GM21737 (cell line): ENCODE data around the gene PARM1.

ENCODE experiments used
- ATAC-seq: cut with Tn5 transposase; IDR thresholded peaks from one replicate; pipeline ENCODE4 v1.9.1; 2021; ENCODE audit warnings: mild to moderate bottlenecking, moderate library complexity; ENCODE audit not compliant: unreplicated experiment

The PARM1 gene, protein sequence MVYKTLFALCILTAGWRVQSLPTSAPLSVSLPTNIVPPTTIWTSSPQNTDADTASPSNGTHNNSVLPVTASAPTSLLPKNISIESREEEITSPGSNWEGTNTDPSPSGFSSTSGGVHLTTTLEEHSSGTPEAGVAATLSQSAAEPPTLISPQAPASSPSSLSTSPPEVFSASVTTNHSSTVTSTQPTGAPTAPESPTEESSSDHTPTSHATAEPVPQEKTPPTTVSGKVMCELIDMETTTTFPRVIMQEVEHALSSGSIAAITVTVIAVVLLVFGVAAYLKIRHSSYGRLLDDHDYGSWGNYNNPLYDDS

DNA sequence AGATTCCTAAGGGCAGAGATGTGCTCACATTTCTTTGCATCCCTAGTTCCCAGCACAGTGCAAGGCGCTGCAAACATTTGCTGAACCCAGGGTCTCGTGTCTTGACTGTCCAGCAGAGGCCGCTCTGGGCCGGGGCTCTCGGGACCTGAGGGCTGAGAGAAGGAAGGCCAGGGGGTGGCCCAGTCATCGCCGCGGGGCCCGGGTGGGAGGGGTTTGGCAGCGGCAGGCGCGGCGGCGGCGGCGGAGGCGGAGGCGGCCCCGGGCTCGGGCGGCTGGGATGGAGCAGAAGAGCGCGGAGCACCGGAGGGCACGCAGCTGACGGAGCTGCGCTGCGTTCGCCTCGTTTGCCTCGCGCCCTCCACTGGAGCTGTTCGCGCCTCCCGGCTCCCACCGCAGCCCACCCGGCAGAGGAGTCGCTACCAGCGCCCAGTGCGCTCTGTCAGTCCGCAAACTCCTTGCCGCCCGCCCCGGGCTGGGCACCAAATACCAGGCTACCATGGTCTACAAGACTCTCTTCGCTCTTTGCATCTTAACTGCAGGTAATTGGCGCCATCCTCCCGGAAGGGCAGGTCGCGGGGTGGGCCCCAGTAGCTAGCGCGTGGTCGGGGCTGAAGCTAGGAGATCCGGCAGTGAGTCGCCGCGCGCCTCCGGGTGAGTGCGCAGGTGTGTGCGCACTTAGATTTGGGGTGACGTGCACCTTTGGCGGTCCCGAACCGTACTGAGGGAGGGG is at the start of gene PARM1:
TSS of gene PARM1 (plus strand) at position 285 of the 730 bp plus-strand sequence. CDS start at position 497, 212 bp downstream.
- ATAC-seq = peak; percentile 83

DNA sequence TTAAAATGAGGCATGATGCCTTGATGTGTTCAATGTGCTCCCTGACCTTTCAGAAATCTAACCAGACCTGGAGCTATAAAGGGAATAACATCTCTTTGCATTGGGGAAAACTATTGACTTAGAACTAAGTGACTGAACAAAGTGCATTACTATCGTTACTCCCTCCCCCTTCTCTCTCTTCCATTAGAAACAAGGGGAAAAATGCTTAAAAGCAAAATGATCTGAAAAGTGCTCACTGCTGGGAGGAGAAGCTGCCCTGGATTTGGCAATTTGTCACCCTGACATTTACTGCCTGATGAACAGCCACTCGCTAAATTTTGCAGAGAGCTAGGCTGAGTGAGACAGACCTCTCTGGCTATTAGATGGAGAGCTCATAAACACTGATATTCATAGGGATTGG is 48.6 kb upstream of the PARM1 start:
- no peak for ATAC-seq

DNA sequence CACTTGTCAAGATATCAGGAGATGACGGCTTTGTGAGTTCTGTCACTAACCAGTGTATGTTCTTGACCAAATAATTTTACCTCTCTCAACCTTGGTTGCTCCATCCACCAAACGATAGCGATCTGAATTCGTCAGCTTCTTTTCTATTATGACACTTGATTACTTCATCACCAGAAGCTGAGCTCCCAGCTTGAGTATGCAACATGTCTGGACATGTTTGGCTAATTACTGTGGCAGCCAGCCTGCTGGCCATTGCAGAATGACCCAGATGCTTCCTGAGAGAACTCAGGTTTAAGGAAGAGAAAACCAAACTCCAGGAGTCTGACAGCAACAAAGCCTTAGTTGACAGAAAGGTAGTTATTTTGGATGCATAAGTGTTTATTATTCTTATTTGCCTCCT is 46.4 kb upstream of the PARM1 start:
- no peak for ATAC-seq

DNA sequence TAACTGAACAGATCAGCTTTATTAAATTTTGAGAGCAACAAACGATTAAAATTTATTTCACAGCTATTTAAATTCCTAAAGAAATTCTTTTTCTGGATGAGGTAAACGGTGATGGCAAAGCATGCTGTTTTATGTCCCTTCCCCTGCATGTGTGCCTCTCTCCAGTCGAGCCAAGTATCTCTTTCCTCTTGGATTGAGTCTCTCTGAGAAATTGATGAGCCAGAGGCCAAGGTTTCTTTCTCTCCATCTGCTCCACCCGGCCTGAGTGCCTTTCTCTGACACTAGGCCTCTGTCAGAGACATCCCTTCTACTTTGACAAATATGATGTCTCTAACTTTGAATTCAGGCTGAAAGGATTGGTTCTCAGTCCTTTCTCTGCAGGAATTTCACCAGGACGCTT is 42.6 kb upstream of the PARM1 start:
- ATAC-seq = no peak

DNA sequence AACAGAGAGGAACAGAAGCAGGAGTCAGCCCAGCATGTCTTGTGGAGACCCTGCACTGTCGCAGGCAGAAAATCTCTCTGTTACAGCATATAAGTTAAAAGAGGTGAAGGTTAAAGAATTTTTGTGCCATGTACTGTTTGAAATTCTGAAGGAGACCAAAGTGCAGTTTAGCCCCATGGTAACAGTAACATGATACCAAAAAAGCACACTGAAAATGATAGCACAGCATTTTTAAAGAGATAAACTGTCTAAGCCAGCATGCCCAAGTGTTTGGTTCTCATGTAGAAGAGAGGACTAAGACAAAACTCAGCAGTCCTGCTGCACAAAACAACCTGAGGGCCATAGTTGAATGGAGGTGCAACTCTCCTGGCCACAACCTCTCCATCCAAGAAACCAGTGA is 41.9 kb upstream of the PARM1 start:
- ATAC-seq = no peak

DNA sequence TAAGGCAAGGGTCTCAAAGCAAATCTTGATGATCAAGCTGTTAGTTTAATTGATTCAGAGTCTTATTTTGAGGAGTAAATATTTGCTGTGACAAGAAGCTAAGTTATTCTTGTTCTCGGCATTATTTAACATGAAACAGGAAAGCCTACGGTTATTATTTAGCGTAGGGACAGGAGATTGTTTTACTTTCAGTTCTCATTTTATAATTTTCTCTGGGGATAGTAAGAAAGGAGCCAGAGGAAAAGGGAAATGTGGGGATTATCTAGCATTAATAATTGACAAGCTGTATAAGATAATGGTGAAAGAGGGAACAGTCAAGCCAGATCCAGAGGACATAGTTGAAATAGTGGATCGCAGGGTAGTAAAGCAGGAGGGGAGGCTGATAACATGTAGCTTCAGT is 39.7 kb upstream of the PARM1 start:
- ATAC-seq = no peak

DNA sequence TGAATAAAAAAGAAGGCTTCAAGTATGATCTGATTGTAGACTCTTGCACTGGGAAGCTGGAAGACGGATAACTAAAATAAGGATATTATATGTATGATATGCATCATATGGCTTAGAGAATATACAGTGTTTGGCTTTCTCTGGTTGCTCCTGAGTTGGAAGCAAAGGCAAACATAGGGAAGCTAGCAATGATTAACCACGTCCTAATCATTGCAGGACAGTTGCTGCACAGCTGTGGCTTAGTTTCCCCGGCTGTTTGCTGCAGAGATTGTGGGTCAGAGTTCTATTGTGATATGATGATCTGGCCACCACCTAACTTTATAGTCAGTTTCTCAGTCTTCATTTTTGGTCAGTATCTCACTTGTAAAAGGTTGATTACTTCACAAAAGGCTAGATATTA is 36.3 kb upstream of the PARM1 start:
- no peak for ATAC-seq

DNA sequence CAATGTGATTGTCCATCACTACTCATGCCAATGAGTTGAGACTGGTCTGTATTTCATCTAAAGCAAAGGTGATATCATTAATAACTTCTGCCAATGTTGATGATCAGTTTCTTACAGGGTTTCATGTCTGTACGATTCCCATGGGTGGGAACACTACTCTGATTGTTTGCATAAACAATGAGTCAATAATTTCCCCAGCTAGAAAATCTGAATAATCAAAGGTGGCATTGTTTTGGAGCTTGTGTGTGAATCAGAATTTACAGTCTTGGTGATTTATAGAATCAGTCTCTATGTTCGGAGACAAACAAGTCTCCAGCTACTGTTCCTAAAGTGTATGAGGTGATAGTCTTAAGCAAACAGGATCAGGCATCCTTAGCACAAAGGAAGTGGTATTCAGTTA is 35.5 kb upstream of the PARM1 start:
- no peak for ATAC-seq

DNA sequence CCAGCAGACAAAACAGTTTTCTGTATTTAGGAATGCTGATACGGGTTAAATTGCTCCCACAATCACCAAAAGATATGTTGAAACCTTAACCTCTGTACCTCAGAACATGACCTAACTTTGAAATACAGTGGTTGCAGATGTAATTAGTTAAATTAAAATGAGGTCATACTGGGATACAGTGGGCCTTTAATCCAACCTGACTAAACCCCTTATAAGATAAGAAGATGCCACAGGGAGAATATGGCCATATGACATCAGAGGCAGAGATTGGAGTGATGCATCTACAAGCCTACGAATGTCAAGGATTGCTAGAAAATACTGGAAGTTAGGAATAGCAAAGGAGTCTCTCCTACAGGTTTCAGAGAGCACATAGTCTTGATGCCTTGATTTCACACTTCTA is 32.1 kb upstream of the PARM1 start:
- ATAC-seq = no peak

DNA sequence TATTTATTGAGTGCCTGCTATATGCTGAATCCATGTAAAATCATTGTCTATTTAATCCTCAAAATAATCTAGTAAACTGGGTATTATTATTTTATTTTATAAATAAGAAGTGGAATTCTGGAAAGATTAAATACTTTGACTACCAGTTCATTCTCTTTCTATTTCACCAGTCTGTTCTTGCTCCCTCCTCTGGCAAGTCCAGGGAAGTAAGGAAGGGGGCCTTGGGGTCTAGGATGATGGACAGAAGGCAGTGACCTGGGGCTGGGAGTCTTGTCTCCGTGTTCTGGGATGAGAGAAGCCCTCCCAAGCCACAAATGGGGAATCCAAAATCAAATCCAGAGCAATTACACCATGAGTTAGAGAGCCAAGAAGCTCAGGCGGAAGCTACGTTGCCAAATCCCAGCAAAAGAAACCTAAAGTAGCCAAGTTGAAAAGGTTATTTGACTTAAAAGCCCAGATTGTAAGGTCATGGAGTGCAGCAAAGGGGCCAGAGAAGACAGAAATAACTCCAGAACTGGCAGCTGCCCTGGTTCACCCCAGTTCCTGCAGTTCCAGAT is 28.3 kb upstream of the PARM1 start:
- ATAC-seq = no peak

DNA sequence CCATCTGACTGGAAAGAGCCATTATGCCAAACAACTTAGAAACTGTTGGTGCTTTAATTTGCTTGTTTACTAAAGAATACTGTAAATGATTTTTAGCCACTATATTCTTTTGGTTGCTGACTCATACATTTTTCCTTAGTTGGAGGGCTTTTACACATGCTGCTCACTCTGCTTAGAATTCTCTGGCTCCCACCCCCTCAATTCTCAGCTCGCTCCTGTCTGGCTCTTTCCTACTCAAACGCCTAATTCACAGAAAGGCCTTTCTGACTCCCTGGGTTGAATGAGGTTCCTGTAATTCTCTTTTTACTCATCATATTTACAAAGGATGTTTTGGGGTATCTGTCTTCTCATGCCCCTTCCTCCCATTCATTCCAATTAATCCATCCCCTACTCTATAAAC is 26.1 kb upstream of the PARM1 start:
- no peak for ATAC-seq

DNA sequence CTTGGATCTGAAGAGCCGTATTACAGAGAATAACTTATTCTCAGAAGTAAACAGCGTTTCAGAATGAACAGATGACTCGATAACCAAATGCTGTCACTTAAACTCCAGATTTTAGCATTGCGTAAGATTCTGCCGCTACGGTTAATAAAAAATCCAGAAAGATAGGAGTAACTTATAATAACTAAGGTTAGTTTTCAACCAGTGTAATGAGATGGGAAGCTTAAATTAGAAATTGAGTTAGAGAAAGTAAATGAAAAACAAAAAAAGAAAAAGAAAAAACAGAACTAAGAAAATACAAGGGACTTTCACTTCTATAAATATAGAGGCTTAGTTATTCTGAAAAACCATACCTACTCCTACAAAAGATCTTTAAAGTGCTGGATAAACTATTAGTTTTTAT is 13.1 kb upstream of the PARM1 start:
- ATAC-seq = no peak

DNA sequence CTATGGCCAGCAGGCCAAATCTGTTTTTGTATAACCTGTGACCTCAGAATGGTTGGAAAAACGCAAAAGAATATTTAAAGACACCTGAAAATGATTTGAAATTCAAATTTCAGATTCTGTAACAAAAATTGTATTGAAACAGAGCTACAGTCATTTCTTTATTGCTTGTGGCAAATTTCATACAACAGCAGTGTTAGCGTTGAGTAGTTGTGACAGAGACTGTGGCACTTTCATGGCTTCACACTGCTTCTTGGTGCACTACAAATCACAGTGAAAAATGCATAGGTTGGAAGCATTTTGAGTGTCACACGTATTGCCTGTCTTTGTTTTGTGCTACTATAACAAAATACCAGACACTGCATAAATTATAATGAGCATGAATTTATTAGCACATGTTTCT is 12.2 kb upstream of the PARM1 start:
- ATAC-seq = no peak

DNA sequence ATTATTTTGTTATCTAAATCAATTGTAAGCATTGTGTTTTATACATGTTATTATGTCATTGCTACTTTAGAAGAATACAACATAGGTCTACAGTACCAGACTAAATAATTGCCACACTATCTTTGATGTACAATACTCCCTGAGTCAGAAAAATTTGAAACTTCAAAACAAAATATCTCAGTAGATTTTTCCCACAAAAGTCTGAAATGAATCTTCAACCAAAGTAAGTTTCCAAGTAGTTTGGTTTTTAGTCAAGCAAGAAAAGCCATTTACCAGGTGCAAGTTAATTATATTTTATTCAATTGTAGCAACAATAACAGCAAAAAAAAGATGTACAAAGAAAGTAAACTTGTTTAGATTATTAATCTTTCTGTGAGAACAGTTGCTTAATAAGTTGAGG is 11.4 kb upstream of the PARM1 start:
- no peak for ATAC-seq

DNA sequence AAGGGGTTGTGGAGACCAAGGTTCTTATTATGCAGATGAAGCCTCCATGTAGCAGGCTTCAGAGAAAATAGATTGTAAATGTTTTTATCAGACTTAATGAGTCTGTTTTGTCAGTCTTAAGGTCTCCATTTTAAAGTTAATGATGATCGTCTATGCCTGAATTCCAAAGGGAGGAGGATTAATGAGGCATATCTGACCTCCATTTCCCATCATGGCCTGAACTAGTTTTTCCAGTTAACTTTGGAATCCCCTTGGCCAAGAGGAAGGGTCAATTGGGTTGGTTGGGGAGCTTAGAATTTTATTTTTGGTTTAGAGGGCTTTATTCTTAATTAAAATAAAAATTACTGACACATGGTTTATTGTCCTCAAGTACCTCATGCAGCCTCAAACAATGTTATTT is 6.9 kb upstream of the PARM1 start:
- ATAC-seq = no peak

DNA sequence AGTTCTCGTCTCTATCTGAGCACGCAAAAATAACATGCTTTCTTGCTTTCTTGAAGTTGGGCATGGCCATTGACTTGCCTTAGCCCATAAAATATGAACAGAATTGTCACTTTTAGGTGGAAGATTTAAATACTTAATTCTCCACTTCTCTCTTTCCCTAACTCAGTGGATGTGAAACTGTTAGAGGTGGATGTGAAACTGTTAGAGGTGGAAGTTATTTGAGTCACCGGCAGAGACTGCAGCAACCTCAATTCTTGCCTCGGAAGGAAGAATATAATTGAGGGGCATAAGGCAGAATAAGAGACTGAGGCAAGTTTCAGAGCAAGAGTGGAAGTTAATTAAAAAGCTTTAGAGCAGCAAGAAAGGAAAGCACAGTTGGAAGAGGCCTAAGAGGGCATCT is 2.8 kb upstream of the PARM1 start:
- ATAC-seq = no peak

DNA sequence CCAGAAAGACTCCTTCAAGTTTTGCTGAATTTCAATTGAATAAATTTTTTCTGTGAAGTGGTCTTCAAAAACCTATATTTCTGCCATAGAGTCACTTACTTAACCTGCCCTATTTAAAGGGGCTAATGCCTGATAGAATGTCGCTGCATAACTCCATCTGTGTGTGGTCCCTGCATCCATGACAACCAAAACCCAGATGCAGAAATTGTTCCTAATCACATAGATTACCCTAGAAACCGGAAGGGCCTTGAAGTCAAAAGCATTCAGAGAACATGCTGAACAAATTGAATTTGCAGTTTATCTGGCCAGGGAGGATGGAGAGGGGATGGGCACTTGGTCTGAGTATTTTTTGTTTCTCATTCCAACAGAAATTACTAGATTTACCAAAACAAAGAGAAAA is 1.5 kb upstream of the PARM1 start:
- no peak for ATAC-seq

DNA sequence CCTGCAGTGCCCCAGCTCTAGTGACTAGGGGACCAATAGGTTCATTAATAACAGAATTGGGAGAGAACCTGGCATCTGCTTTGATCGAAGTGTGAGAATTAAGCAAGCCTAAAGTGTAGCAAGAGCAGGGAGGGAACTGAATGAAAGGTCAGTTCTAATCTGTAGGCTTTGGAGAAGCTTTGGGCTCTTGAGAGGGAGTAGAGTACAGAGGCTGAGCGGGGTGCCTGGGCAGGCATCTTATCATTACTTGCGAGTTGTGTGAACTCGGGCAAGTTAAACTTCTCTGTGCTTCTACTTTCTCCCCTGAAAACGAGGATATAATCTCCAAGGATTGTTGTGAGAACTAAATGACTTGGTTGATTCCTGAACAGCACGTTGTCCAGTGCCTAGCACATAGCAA is 906 bp upstream of the PARM1 start:
- ATAC-seq = no peak

DNA sequence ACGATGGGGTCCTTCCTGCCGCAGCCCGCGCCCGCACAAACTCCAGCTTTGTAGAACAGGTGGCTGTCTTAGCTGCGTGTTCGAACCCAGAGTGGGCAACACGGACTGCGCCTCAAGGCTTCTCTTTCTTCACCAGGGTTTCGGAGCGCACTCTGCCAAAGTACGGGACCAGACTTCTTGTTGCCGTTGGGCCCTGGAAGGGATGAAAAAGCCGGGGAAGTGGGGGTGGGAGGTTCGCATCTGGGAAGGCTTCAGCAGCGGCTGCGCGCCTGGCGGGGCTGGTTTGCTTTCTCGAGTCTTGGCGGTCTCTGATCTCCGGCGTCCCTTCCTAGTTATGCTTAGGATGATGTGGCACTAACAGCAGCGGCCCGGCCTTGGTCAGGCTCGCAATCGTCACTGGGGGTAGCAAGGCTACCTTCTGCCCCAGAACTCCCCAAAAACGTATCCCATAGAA is 673 bp downstream of the PARM1 start:
- ATAC-seq = peak; percentile 14

DNA sequence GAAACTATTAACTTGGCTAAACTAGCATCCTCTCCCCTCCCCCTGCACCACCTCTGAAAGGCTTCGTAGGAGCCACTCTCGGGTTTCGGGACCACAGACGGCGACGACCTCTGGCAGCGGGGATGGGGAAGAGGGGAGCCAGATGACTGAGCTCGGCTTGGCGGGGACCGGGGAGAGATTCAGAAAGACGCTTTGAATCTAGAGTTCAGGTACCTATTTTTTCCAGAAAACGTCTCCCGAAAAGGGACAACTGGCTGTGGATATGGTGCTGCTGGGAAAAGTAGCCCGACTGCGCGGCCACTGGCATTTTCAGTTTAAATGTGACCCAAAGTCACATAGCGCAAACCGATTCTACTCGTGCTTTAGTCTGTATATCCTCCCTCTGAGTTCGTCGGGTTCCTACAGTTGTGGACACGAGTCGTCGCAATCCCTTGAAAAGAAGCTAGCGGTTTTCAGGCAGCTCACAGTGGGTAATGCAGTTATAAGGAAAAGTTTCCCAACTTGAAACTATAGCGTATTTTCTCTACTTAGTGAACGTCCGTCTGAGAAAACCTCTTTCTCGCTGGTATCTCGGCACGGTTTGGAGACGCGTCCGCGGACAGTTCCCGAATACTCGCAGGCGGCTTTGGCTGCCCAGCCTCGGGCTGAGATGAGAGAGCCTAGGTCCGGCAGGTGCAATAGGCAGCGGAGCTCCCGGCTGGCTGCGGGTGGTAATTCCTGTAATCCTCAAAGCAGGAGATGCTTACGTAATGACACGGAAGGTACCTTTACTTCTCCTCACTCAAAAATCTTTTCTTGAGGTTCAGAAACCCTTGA is 1.3 kb downstream of the PARM1 start:
- ATAC-seq = no peak

DNA sequence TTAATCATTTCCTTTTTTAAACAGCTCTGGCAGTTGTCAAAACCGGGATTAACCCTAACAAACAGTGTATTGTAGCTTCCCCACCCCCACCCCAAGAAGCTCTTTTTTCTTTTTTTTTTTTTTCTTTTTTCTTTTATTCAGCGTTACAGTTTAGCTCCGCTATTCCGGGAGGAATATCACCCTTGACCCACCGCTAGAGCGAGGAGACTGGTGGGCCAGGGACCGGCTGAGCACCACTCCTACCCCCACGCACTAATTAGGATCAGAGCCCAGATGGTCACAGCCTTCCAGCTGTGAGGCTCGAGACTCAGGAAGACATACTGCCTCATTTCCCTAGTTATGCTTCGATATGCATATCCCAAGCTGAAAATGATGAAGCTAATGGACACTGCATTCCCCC is 2.0 kb downstream of the PARM1 start:
- ATAC-seq = no peak
